Testis (tissue), 2 donors: ENCODE measurements around the gene CORIN.

Experiments
- POLR2A ChIP-seq: fragments of 450-650 bp; IDR thresholded peaks from one replicate; pipeline ENCODE4 v1.6.1; 2017; ENCODE audit warnings: antibody characterized with exemption, mild to moderate bottlenecking, moderate library complexity
- TF ChIP-seq, protein P1 (sequence below), 3 experiments: fragments of 450-650 bp in 2 of 3; fragments of 200-600 bp in 1 of 3; sonication (generic) in 1 of 3; IDR thresholded peaks; one replicate each; pipeline ENCODE4 v1.5.1; 2016 to 2019; ENCODE audit warnings: antibody characterized with exemption in 3 of 3, mild to moderate bottlenecking in 2 of 3, moderate library complexity in 1 of 3

DNA sequence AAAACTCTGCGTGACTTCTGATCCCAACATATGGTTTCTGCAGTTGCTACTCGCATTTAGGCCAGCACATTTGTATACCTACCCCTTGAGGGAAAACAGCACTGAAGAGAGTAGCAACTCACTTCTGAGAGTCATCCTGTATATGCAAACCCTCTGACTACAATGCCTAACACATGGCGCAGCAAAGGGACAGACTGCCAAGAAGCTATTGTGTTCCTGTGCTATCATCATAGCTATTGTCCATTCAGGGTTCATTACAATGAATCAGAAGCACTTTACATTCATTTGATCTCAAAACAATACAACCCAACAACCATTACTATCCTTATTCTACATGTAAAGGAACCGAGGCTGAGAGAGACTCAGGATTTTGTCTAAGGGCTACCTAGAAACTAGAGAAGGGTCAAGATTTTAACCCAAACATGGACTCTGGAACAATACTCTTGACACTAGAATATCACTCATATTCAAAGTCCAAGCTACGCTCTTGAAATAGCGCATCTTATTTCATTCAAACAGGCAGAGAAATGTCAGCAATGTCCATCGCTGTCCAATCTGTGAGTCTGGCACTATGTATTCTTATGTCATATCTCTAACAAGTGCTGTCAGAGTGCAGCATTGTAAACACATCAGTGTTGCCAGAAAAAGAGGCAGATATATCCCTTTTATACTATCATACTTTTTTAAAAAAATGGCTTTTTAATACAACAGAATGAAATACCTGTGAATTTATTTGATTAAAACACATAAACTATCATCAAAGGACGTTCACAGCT lies 173.6 kb downstream of the CORIN start:
- TF ChIP-seq, protein P1, sequence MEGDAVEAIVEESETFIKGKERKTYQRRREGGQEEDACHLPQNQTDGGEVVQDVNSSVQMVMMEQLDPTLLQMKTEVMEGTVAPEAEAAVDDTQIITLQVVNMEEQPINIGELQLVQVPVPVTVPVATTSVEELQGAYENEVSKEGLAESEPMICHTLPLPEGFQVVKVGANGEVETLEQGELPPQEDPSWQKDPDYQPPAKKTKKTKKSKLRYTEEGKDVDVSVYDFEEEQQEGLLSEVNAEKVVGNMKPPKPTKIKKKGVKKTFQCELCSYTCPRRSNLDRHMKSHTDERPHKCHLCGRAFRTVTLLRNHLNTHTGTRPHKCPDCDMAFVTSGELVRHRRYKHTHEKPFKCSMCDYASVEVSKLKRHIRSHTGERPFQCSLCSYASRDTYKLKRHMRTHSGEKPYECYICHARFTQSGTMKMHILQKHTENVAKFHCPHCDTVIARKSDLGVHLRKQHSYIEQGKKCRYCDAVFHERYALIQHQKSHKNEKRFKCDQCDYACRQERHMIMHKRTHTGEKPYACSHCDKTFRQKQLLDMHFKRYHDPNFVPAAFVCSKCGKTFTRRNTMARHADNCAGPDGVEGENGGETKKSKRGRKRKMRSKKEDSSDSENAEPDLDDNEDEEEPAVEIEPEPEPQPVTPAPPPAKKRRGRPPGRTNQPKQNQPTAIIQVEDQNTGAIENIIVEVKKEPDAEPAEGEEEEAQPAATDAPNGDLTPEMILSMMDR (IDR thresholded peaks at IDR 0.05) = no peak
- no peak for TF ChIP-seq POLR2A
